ENCODE results near the gene DPF1.

DNA sequence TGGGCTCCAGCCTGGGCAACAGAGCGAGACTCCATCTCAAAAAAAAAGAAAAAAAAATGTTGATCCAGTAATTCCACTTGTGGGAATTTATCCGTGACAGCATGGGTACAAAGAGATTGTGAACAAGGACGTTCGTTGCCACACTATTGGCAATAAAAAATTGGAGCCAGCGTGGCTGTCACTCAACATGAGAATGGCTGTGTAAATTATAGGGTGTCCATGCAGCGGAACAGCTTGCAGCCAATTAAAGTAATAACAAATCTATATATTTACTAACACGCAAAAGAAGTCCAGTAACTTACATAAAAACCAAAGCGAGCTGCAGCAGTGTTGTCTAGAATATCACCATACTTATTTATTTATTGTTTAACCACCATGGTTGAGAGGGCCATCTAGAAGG lies 19.3 kb downstream of the DPF1 start:
- TF ChIP-seq, protein P1, sequence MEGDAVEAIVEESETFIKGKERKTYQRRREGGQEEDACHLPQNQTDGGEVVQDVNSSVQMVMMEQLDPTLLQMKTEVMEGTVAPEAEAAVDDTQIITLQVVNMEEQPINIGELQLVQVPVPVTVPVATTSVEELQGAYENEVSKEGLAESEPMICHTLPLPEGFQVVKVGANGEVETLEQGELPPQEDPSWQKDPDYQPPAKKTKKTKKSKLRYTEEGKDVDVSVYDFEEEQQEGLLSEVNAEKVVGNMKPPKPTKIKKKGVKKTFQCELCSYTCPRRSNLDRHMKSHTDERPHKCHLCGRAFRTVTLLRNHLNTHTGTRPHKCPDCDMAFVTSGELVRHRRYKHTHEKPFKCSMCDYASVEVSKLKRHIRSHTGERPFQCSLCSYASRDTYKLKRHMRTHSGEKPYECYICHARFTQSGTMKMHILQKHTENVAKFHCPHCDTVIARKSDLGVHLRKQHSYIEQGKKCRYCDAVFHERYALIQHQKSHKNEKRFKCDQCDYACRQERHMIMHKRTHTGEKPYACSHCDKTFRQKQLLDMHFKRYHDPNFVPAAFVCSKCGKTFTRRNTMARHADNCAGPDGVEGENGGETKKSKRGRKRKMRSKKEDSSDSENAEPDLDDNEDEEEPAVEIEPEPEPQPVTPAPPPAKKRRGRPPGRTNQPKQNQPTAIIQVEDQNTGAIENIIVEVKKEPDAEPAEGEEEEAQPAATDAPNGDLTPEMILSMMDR (IDR thresholded peaks at IDR 0.05) = no peak
- TF ChIP-seq POLR2A (IDR thresholded peaks at IDR 0.05) = no peak

Measured in adrenal gland (tissue), 5 donors.